ENCODE results near the gene ERCC4. TPM values are rescaled to one million over a fixed set of nuclear protein-coding genes. Genes with fewer than 3 reads are reported as not detected.

Gene ERCC4
- total RNA-seq, 1 donor from 2014 or later, result 13.9 TPM

- no peak overlapping the region for H3K27ac ChIP-seq (ENCODE audit: low read depth, low read length)
- H3K36me3 Mint-ChIP-seq (ENCODE audit: low read depth, unreplicated experiment), result no peaks in the 10 kb centered on the region
- H3K27ac Mint-ChIP-seq (ENCODE audit: unreplicated experiment), result no peak overlapping the region
- H3K36me3 ChIP-seq (ENCODE audit: insufficient read depth, low read length), result no peaks in the 10 kb centered on the region
- H3K9ac ChIP-seq (ENCODE audit: low read length), result no peak overlapping the region
- H3K4me3 ChIP-seq (ENCODE audit: insufficient read depth, low read depth, low read length), result no peak overlapping the region
- TF ChIP-seq CTCF (IDR thresholded peaks at IDR 0.05; ENCODE audit: insufficient read depth, low read depth, low read length) (no peak), EZH2 (IDR thresholded peaks at IDR 0.05; ENCODE audit: insufficient read depth, low read length) (no peak)
- H3K4me2 ChIP-seq (ENCODE audit: low read length), result no peak overlapping the region
- no peaks in the 10 kb centered on the region for H3K9me3 ChIP-seq (ENCODE audit: insufficient read depth, low read depth, low read length)
- no peak overlapping the region for H3K4me3 Mint-ChIP-seq (ENCODE audit: unreplicated experiment)
- peaks cover 11% of the 10 kb centered on the region for H3K9me3 Mint-ChIP-seq (ENCODE audit: unreplicated experiment)
- no peaks in the 10 kb centered on the region for H3K79me2 ChIP-seq (ENCODE audit: insufficient read depth, low read length)
- H3K27me3 ChIP-seq (ENCODE audit: insufficient read depth, low read length), result no peaks in the 10 kb centered on the region
- no peaks in the 10 kb centered on the region for H4K20me1 ChIP-seq (ENCODE audit: insufficient read depth, low read length)
- no peak overlapping the region for H2AFZ ChIP-seq (ENCODE audit: low read depth, low read length)
- no peak for FAIRE-seq
- no peaks in the 10 kb centered on the region for H3K4me1 Mint-ChIP-seq (ENCODE audit: low read depth, unreplicated experiment)
- H3K27me3 Mint-ChIP-seq (ENCODE audit: low read depth, unreplicated experiment), result peaks cover 3% of the 10 kb centered on the region
- H3K4me1 ChIP-seq (ENCODE audit: insufficient read depth, low read length), result no peaks in the 10 kb centered on the region
- DNase-seq (ENCODE audit: low read depth), result peak; percentile 89
These were observed 10.1 kb upstream of the ERCC4 start for GRCh38 chr16:13909872-13910303.

- peaks cover 10% of the 10 kb centered on the region for H3K9me3 Mint-ChIP-seq (ENCODE audit: unreplicated experiment)
These were observed 8.6 kb upstream of the ERCC4 start for GRCh38 chr16:13911306-13911705.

More at GRCh38 chr16:13911306-13911705, 8.6 kb upstream of the ERCC4 start:
- no peaks in the 10 kb centered on the region for H3K36me3 Mint-ChIP-seq (ENCODE audit: low read depth, unreplicated experiment)
- H3K27me3 Mint-ChIP-seq (ENCODE audit: low read depth, unreplicated experiment), result peaks cover 3% of the 10 kb centered on the region
- Histone ChIP-seq H3K4me3 (ENCODE audit: insufficient read depth, low read depth, low read length) (no peak overlapping the region), H3K36me3 (ENCODE audit: insufficient read depth, low read length) (no peaks in the 10 kb centered on the region), H3K4me1 (ENCODE audit: insufficient read depth, low read length) (no peaks in the 10 kb centered on the region), H2AFZ (ENCODE audit: low read depth, low read length) (no peak overlapping the region), H3K9ac (ENCODE audit: low read length) (no peak overlapping the region), H3K4me2 (ENCODE audit: low read length) (no peak overlapping the region), H3K27ac (ENCODE audit: low read depth, low read length) (no peak overlapping the region), H4K20me1 (ENCODE audit: insufficient read depth, low read length) (no peaks in the 10 kb centered on the region), H3K27me3 (ENCODE audit: insufficient read depth, low read length) (no peaks in the 10 kb centered on the region), H3K79me2 (ENCODE audit: insufficient read depth, low read length) (no peaks in the 10 kb centered on the region), H3K9me3 (ENCODE audit: insufficient read depth, low read depth, low read length) (no peaks in the 10 kb centered on the region)
- no peaks in the 10 kb centered on the region for H3K4me1 Mint-ChIP-seq (ENCODE audit: low read depth, unreplicated experiment)
- FAIRE-seq (no peak), DNase-seq (ENCODE audit: low read depth) (no peak)
- no peak overlapping the region for H3K4me3 Mint-ChIP-seq (ENCODE audit: unreplicated experiment)
- no peak overlapping the region for H3K27ac Mint-ChIP-seq (ENCODE audit: unreplicated experiment)
- TF ChIP-seq CTCF (IDR thresholded peaks at IDR 0.05; ENCODE audit: insufficient read depth, low read depth, low read length), result no peak
- TF ChIP-seq EZH2 (IDR thresholded peaks at IDR 0.05; ENCODE audit: insufficient read depth, low read length), result no peak
